ENCODE measurements around the gene FBXL3. TPM values are rescaled to one million over a fixed set of nuclear protein-coding genes. Genes with fewer than 3 reads are reported as not detected.

FBXL3 gene
- total RNA-seq, 1 experiment from 2014 or later = 16.7 TPM

- no peak overlapping the region for H4K91ac ChIP-seq (ENCODE audit: insufficient read length, low read depth, low read length)
- no peak overlapping the region; a peak in 1 of 7 replicates for H3K27ac Mint-ChIP-seq
Observed at GRCh38 chr13:77055158-77055557, 28.2 kb upstream of the FBXL3 start.

More at GRCh38 chr13:77055158-77055557, 28.2 kb upstream of the FBXL3 start:
- no peak overlapping the region for H3K23ac ChIP-seq (ENCODE audit: insufficient read length, low read depth, low read length)
- H3K79me1 ChIP-seq (ENCODE audit: insufficient read depth, low read depth, low read length, poor library complexity, severe bottlenecking) = no peaks in the 10 kb centered on the region
- no peak overlapping the region for H2AFZ ChIP-seq (ENCODE audit: low read length)
- H4K5ac ChIP-seq (ENCODE audit: insufficient read length, low read depth, low read length) = no peak overlapping the region
- no peaks in the 10 kb centered on the region; a peak in 1 of 5 replicates for H3K9me3 Mint-ChIP-seq
- no peak overlapping the region for H3K18ac ChIP-seq (ENCODE audit: insufficient read length, low read depth, low read length)
- no peak overlapping the region for H3K27ac ChIP-seq (ENCODE audit: insufficient read length, low read depth, low read length)
- no peak overlapping the region for H3K9ac ChIP-seq (ENCODE audit: extremely low read depth, insufficient read length, low read length)
- no peaks in the 10 kb centered on the region for H3K23me2 ChIP-seq (ENCODE audit: insufficient read length, low read depth, low read length, poor library complexity, severe bottlenecking)
- no peak overlapping the region for H4K8ac ChIP-seq (replicated peaks; ENCODE audit: insufficient read length, low read depth, low read length)
- no peak overlapping the region for H2BK120ac ChIP-seq (ENCODE audit: low read depth, low read length, poor library complexity, severe bottlenecking)
- no peaks in the 10 kb centered on the region for H3K4me1 ChIP-seq (ENCODE audit: insufficient read depth, low read length)
- no peak overlapping the region for H3K4me3 Mint-ChIP-seq
- no peak overlapping the region for H3K4me2 ChIP-seq (ENCODE audit: insufficient read depth, insufficient read length, low read length)
- peaks cover 11 to 45% (median 33%) of the 10 kb centered on the region in 3 experiments; a peak in 6 of 7 replicates for H3K36me3 Mint-ChIP-seq (ENCODE audit: insufficient read depth in 1 of 3, low read depth in 3 of 3)
- no peak overlapping the region for H2BK20ac ChIP-seq (ENCODE audit: low read depth, low read length, poor library complexity, severe bottlenecking)
- H3K27me3 ChIP-seq (ENCODE audit: insufficient read depth, low read length) = no peaks in the 10 kb centered on the region
- no peaks in the 10 kb centered on the region for H3K9me3 ChIP-seq (ENCODE audit: control insufficient read depth, low read depth, low read length)
- H3K79me2 ChIP-seq (ENCODE audit: insufficient read depth, low read length) = no peaks in the 10 kb centered on the region
- no peak overlapping the region for H2BK5ac ChIP-seq (ENCODE audit: insufficient read length, low read length)
- whole genome bisulfite sequencing (ENCODE audit: extremely low coverage, insufficient read length, low lambda C conversion rate) = no CpG with 5 or more reads among the region's 2 CpGs
- no peak overlapping the region for H2BK12ac ChIP-seq (ENCODE audit: insufficient read length, low read depth, low read length)
- H2AK5ac ChIP-seq (ENCODE audit: insufficient read length, low read length) = no peak overlapping the region
- H3K4ac ChIP-seq (ENCODE audit: low read depth, low read length) = no peak overlapping the region
- H4K20me1 ChIP-seq (ENCODE audit: control insufficient read depth, insufficient read depth, insufficient read length) = no peaks in the 10 kb centered on the region
- no peaks in the 10 kb centered on the region for H3K27me3 Mint-ChIP-seq (ENCODE audit: low read depth)
- peaks cover 2 to 5% of the 10 kb centered on the region in 2 experiments; a peak in 1 of 4 replicates for H3K4me1 Mint-ChIP-seq
- H2BK15ac ChIP-seq (ENCODE audit: low read depth, low read length) = no peak overlapping the region
- H3K14ac ChIP-seq (ENCODE audit: insufficient read depth, low read length) = no peak overlapping the region
- no peak overlapping the region for H3T11ph ChIP-seq (ENCODE audit: low read length)
- no peak for DNase-seq
- H3K56ac ChIP-seq (ENCODE audit: insufficient read length, low read depth, low read length) = no peak overlapping the region
- no peak for TF ChIP-seq CTCF (conservative IDR thresholded peaks at IDR 0.05)

Measured in H9 (cell line).